ENCODE measurements around the gene SLC22A31. TPM values are rescaled to one million over a fixed set of nuclear protein-coding genes. Genes with fewer than 3 reads are reported as not detected.
A peak's percentile ranks its signal among the peaks of the same experiment; 100 is the strongest.
"Not testable (repeated sequence)": the region's sequence is repeated elsewhere in the genome, so short reads cannot be mapped to it uniquely, and the experiment has no call there.

The SLC22A31 gene
- total RNA-seq, 2 experiments from 2014 or later, result not detected

DNA sequence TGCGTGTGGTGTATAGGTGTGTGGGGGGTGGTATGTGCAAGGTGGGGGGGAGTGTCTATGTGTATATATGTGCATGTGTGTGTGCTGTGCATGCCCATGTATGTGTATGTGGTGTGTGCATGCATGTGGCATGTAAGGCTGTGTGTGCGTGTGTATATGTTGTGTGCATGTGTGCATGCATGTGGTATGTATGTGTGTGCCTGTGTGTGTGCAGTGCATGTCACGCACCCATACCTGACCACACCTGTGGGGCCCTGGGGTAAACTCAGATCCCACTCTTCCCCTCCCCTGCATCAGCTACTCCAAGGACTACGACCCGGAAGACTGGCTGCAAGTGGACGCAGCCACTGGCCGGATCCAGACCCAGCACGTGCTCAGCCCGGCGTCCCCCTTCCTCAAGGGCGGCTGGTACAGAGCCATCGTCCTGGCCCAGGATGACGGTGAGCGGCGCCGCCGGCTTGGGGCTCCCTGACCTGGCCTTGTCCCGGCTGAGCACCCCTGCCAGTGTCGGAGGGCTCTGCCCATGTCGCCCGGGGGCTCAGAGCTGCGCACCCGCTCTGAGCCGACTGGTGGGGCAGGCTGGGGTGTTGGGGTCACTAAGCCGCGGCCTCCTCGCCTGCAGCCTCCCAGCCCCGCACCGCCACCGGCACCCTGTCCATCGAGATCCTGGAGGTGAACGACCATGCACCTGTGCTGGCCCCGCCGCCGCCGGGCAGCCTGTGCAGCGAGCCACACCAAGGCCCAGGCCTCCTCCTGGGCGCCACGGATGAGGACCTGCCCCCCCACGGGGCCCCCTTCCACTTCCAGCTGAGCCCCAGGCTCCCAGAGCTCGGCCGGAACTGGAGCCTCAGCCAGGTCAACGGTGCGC, 9.1 kb downstream of the SLC22A31 start:
- Mint-ChIP-seq H3K27ac (no peak overlapping the region), H3K27me3 (no peaks in the 10 kb centered on the region), H3K9me3 (no peaks in the 10 kb centered on the region), H3K36me3 (no peaks in the 10 kb centered on the region), H3K4me3 (no peak overlapping the region), H3K4me1 (peaks cover 3% of the 10 kb centered on the region)
- peak; percentile 3 for DNase-seq

GRCh38 chr16:89190150-89190958, 10.0 kb downstream of the SLC22A31 start:
- no peaks in the 10 kb centered on the region for H3K9me3 Mint-ChIP-seq
- H3K27ac Mint-ChIP-seq, result no peak overlapping the region
- H3K4me1 Mint-ChIP-seq, result peaks cover 3% of the 10 kb centered on the region
- DNase-seq, result no peak
- no peaks in the 10 kb centered on the region for H3K27me3 Mint-ChIP-seq
- no peak overlapping the region for H3K4me3 Mint-ChIP-seq
- no peaks in the 10 kb centered on the region for H3K36me3 Mint-ChIP-seq

GRCh38 chr16:89189358-89190025, 10.8 kb downstream of the SLC22A31 start:
- Mint-ChIP-seq H3K36me3 (no peaks in the 10 kb centered on the region), H3K9me3 (no peaks in the 10 kb centered on the region), H3K27ac (no peak overlapping the region), H3K4me3 (no peak overlapping the region), H3K27me3 (no peaks in the 10 kb centered on the region), H3K4me1 (peaks cover 3% of the 10 kb centered on the region)
- DNase-seq, result no peak

DNA sequence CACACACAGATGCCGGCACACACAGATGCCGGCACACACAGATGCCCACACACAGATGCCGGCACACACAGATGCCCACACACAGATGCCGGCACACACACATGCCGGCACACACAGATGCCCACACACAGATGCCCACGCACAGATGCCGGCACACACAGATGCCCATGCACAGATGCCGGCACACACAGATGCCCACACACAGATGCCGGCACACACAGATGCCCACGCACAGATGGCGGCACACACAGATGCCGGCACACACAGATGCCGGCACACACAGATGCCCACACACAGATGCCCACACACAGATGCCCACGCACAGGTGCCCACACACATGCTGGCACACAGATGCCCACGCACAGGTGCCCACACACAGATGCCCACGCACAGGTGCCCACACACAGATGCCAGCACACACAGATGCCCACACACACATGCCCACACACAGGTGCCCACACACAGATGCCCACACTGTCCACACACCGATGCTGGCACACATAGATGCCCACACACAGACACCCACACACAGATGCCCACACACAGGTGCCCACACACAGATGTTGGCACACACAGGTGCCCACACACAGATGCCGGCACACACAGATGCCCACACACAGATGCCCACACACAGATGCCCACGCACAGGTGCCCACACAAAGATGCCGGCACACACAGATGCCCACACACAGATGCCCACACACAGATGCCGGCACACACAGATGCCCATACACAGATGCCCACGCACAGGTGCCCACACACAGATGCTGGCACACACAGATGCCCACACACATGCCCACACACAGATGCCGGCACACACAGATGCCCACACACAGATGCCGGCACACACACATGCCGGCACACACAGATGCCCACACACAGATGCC, 11.6 kb downstream of the SLC22A31 start:
- H3K27me3 Mint-ChIP-seq, H3K4me3 Mint-ChIP-seq, H3K9me3 Mint-ChIP-seq, H3K36me3 Mint-ChIP-seq, H3K4me1 Mint-ChIP-seq, DNase-seq, H3K27ac Mint-ChIP-seq: not testable (repeated sequence)

GRCh38 chr16:89187770-89188392, 12.5 kb downstream of the SLC22A31 start:
- no peaks in the 10 kb centered on the region for H3K27me3 Mint-ChIP-seq
- no peak for DNase-seq
- no peaks in the 10 kb centered on the region for H3K36me3 Mint-ChIP-seq
- no peak overlapping the region for H3K4me3 Mint-ChIP-seq
- H3K27ac Mint-ChIP-seq, result no peak overlapping the region
- H3K4me1 Mint-ChIP-seq, result peaks cover 3% of the 10 kb centered on the region
- H3K9me3 Mint-ChIP-seq, result no peaks in the 10 kb centered on the region

- no peak overlapping the region for H3K27ac Mint-ChIP-seq
- peaks cover 3% of the 10 kb centered on the region for H3K4me1 Mint-ChIP-seq
- H3K36me3 Mint-ChIP-seq, result no peaks in the 10 kb centered on the region
- DNase-seq, result peak; percentile 50
- no peak overlapping the region for H3K4me3 Mint-ChIP-seq
- no peaks in the 10 kb centered on the region for H3K9me3 Mint-ChIP-seq
- H3K27me3 Mint-ChIP-seq, result no peaks in the 10 kb centered on the region
Measured at GRCh38 chr16:89187032-89187769, 13.1 kb downstream of the SLC22A31 start.

DNA sequence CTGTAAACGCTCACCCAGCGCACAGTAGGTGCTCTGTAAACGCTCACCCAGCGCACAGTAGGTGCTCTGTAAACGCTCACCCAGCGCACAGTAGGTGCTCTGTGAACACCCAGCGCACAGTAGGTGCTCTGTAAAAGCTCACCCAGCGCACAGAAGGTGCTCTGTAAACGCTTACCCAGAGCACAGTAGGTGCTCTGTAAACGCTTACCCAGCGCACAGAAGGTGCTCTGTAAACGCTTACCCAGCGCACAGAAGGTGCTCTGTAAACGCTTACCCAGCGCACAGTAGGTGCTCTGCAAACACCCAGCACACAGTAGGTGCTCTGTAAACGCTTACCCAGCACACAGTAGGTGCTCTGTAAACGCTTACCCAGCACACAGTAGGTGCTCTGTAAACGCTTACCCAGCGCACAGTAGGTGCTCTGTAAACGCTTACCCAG, 13.7 kb downstream of the SLC22A31 start:
- not testable (repeated sequence) for H3K36me3 Mint-ChIP-seq, H3K4me1 Mint-ChIP-seq, H3K4me3 Mint-ChIP-seq, DNase-seq, H3K9me3 Mint-ChIP-seq, H3K27me3 Mint-ChIP-seq, H3K27ac Mint-ChIP-seq

DNA sequence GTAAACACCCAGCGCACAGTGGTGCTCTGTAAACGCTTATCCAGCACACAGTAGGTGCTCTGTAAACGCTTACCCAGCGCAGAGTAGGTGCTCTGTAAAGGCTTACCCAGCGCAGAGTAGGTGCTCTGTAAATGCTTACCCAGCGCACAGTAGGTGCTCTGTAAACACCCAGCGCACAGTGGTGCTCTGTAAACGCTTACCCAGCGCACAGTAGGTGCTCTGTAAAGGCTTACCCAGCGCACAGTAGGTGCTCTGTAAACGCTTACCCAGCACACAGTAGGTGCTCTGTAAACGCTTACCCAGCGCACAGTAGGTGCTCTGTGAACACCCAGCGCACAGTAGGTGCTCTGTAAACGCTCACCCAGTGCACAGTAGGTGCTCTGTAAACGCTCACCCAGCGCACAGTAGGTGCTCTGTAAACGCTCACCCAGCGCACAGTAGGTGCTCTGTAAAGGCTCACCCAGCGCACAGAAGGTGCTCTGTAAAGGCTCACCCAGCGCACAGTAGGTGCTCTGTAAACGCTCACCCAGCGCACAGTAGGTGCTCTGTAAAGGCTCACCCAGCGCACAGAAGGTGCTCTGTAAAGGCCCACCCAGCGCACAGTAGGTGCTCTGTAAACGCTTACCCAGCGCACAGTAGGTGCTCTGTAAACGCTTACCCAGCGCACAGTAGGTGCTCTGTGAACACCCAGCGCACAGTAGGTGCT, 14.3 kb downstream of the SLC22A31 start:
- H3K27ac Mint-ChIP-seq, H3K36me3 Mint-ChIP-seq, H3K9me3 Mint-ChIP-seq, H3K4me1 Mint-ChIP-seq, H3K4me3 Mint-ChIP-seq, DNase-seq, H3K27me3 Mint-ChIP-seq: not testable (repeated sequence)

GRCh38 chr16:89184933-89185794, 15.2 kb downstream of the SLC22A31 start:
- H3K9me3 Mint-ChIP-seq, result no peaks in the 10 kb centered on the region
- no peak overlapping the region for H3K27ac Mint-ChIP-seq
- no peak overlapping the region for H3K4me3 Mint-ChIP-seq
- no peak for DNase-seq
- H3K27me3 Mint-ChIP-seq, result no peaks in the 10 kb centered on the region
- H3K4me1 Mint-ChIP-seq, result peaks cover 3% of the 10 kb centered on the region
- no peaks in the 10 kb centered on the region for H3K36me3 Mint-ChIP-seq

- no peak overlapping the region for H3K27ac Mint-ChIP-seq
- no peak overlapping the region for H3K4me3 Mint-ChIP-seq
- H3K4me1 Mint-ChIP-seq, result peaks cover 3% of the 10 kb centered on the region
- DNase-seq, result no peak
- no peaks in the 10 kb centered on the region for H3K9me3 Mint-ChIP-seq
- H3K36me3 Mint-ChIP-seq, result no peaks in the 10 kb centered on the region
- no peaks in the 10 kb centered on the region for H3K27me3 Mint-ChIP-seq
Measured at GRCh38 chr16:89184677-89184932, 15.7 kb downstream of the SLC22A31 start.

GRCh38 chr16:89183975-89184676, 16.2 kb downstream of the SLC22A31 start:
- H3K4me3 Mint-ChIP-seq, result no peak overlapping the region
- H3K4me1 Mint-ChIP-seq, result peaks cover 3% of the 10 kb centered on the region
- H3K27ac Mint-ChIP-seq, result no peak overlapping the region
- H3K9me3 Mint-ChIP-seq, result no peaks in the 10 kb centered on the region
- H3K36me3 Mint-ChIP-seq, result no peaks in the 10 kb centered on the region
- no peaks in the 10 kb centered on the region for H3K27me3 Mint-ChIP-seq
- no peak for DNase-seq

DNA sequence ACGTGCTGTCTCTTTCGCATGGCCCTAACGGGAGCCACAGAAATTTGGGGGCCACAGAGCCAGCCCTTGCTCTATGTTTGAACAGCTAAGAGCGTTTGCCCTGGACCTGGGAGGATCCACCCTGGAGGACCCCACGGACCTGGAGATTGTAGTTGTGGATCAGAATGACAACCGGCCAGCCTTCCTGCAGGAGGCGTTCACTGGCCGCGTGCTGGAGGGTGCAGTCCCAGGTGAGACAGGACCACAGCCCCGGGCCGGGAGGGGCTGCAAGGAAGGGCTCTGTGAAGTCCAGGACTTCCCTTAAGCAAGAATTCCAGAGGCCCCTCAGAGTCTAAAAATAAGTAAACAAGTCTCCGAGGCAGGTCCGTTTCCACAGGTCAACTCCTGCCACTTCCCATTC, 16.9 kb downstream of the SLC22A31 start:
- DNase-seq, result no peak
- no peaks in the 10 kb centered on the region for H3K36me3 Mint-ChIP-seq
- H3K27ac Mint-ChIP-seq, result no peak overlapping the region
- no peaks in the 10 kb centered on the region for H3K27me3 Mint-ChIP-seq
- peaks cover 3% of the 10 kb centered on the region for H3K4me1 Mint-ChIP-seq
- H3K9me3 Mint-ChIP-seq, result no peaks in the 10 kb centered on the region
- H3K4me3 Mint-ChIP-seq, result no peak overlapping the region

Data from activated naive CD8-positive, alpha-beta T cell treated with anti-CD3 and anti-CD28 coated beads for 36 hours (primary cell).